ENCODE data around the gene GMDS.

Gene GMDS

GRCh38 chr6:2038092-2038491, 207.3 kb downstream of the GMDS start:
- ChIA-PET POLR2A (ENCODE audit: low non-redundant PET) (no interaction called here), CTCF (no interaction called here)
- no peak for TF ChIP-seq CTCF (conservative IDR thresholded peaks at IDR 0.05; ENCODE audit: low read depth)
- no peak for DNase-seq (ENCODE audit: low spot score)
- H3K27ac ChIP-seq, result no peak overlapping the region

- no peak for TF ChIP-seq CTCF (conservative IDR thresholded peaks at IDR 0.05; ENCODE audit: low read depth)
- ChIA-PET POLR2A (ENCODE audit: low non-redundant PET) (no interaction called here), CTCF (interaction anchor here (0.7 kb wide), 1 partner anchor 58 kb away, joined by 4 read pairs; no protein-coding TSS in a partner anchor)
- no peak overlapping the region for H3K27ac ChIP-seq
- no peak for DNase-seq (ENCODE audit: low spot score)
Observed at GRCh38 chr6:2037237-2037926, 208.0 kb downstream of the GMDS start.

GRCh38 chr6:2036710-2037023, 208.7 kb downstream of the GMDS start:
- CTCF ChIA-PET, result interaction anchor here (0.7 kb wide), 1 partner anchor 59 kb away, joined by 4 read pairs; no protein-coding TSS in a partner anchor
- no peak overlapping the region for H3K27ac ChIP-seq
- no peak for TF ChIP-seq CTCF (conservative IDR thresholded peaks at IDR 0.05; ENCODE audit: low read depth)
- DNase-seq (ENCODE audit: low spot score), result no peak
- POLR2A ChIA-PET (ENCODE audit: low non-redundant PET), result no interaction called here

- H3K27ac ChIP-seq, result no peak overlapping the region
- CTCF ChIA-PET, result interaction anchor here (0.7 kb wide), 1 partner anchor 60 kb away, joined by 4 read pairs; no protein-coding TSS in a partner anchor
- DNase-seq (ENCODE audit: low spot score), result no peak
- POLR2A ChIA-PET (ENCODE audit: low non-redundant PET), result no interaction called here
- no peak for TF ChIP-seq CTCF (conservative IDR thresholded peaks at IDR 0.05; ENCODE audit: low read depth)
Observed at GRCh38 chr6:2035826-2036709, 209.3 kb downstream of the GMDS start.

GRCh38 chr6:2035046-2035445, 210.4 kb downstream of the GMDS start:
- no peak for TF ChIP-seq CTCF (conservative IDR thresholded peaks at IDR 0.05; ENCODE audit: low read depth)
- POLR2A ChIA-PET (ENCODE audit: low non-redundant PET), result no interaction called here
- DNase-seq (ENCODE audit: low spot score), result no peak
- no peak overlapping the region for H3K27ac ChIP-seq
- CTCF ChIA-PET, result no interaction called here

GRCh38 chr6:2034256-2034655, 211.1 kb downstream of the GMDS start:
- no peak for DNase-seq (ENCODE audit: low spot score)
- CTCF ChIA-PET, result no interaction called here
- POLR2A ChIA-PET (ENCODE audit: low non-redundant PET), result no interaction called here
- no peak overlapping the region for H3K27ac ChIP-seq
- TF ChIP-seq CTCF (conservative IDR thresholded peaks at IDR 0.05; ENCODE audit: low read depth), result no peak

All from RWPE1 (cell line).